ENCODE data around the gene COL9A1. TPM values are rescaled to one million over a fixed set of nuclear protein-coding genes. Genes with fewer than 3 reads are reported as not detected.

Gene COL9A1
- total and polyA plus RNA-seq, 9 of the 15 experiments (the other 6 are each of a cell fraction or from before 2014, with no cell fraction given), result 0.01 to 0.13 (median 0.06) TPM; not detected in 1

GRCh38 chr6:70225055-70225454, 77.8 kb downstream of the COL9A1 start (continued):
- no peak for TF ChIP-seq CHAMP1 (IDR thresholded peaks at IDR 0.05)
- TF ChIP-seq, protein P1, sequence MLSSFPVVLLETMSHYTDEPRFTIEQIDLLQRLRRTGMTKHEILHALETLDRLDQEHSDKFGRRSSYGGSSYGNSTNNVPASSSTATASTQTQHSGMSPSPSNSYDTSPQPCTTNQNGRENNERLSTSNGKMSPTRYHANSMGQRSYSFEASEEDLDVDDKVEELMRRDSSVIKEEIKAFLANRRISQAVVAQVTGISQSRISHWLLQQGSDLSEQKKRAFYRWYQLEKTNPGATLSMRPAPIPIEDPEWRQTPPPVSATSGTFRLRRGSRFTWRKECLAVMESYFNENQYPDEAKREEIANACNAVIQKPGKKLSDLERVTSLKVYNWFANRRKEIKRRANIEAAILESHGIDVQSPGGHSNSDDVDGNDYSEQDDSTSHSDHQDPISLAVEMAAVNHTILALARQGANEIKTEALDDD (IDR thresholded peaks at IDR 0.05), result no peak
- TF ChIP-seq ZNF133 (CRISPR knock-in tag; IDR thresholded peaks at IDR 0.05), result no peak
- TF ChIP-seq FOXK1 (CRISPR knock-in tag; IDR thresholded peaks at IDR 0.05; ENCODE audit: borderline replicate concordance), result no peak
- TF ChIP-seq, protein P2, sequence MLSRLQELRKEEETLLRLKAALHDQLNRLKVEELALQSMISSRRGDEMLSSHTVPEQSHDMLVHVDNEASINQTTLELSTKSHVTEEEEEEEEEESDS (CRISPR knock-in tag; IDR thresholded peaks at IDR 0.05), result no peak
- TF ChIP-seq, protein P3, sequence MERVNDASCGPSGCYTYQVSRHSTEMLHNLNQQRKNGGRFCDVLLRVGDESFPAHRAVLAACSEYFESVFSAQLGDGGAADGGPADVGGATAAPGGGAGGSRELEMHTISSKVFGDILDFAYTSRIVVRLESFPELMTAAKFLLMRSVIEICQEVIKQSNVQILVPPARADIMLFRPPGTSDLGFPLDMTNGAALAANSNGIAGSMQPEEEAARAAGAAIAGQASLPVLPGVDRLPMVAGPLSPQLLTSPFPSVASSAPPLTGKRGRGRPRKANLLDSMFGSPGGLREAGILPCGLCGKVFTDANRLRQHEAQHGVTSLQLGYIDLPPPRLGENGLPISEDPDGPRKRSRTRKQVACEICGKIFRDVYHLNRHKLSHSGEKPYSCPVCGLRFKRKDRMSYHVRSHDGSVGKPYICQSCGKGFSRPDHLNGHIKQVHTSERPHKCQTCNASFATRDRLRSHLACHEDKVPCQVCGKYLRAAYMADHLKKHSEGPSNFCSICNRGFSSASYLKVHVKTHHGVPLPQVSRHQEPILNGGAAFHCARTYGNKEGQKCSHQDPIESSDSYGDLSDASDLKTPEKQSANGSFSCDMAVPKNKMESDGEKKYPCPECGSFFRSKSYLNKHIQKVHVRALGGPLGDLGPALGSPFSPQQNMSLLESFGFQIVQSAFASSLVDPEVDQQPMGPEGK (CRISPR knock-in tag; IDR thresholded peaks at IDR 0.05; ENCODE audit: borderline replicate concordance), result no peak
- TF ChIP-seq ZKSCAN8 (CRISPR knock-in tag; IDR thresholded peaks at IDR 0.05), result no peak
- TF ChIP-seq HDAC3 (IDR thresholded peaks at IDR 0.05; ENCODE audit: borderline replicate concordance, partially characterized antibody), result no peak

Data from K562 (cell line).